Right atrium auricular region (tissue), 2 donors: ENCODE data around the gene WDFY1. TPM values are rescaled to one million over a fixed set of nuclear protein-coding genes. Genes with fewer than 3 reads are reported as not detected.

Source experiments
- DNase-seq: peaks from one replicate; pipeline ENCODE4 v3.0.0-alpha.2; 2019; ENCODE audit warnings: low spot score
- H3K27ac ChIP-seq, 2 donors: fragments of 200-600 bp; sonication (generic); 1 replicate in 1 of 2; 2 replicates in 1 of 2; pipeline ENCODE4 v1.5.1; 2016 to 2019
- H3K27me3 ChIP-seq, 2 donors: fragments of 200-600 bp; sonication (generic); one replicate each; pipeline versions ENCODE4 v1.5.1 to v1.6.0; 2017 to 2019
- H3K36me3 ChIP-seq: fragments of 200-600 bp; sonication (generic); one replicate; pipeline ENCODE4 v1.5.1; 2016
- H3K4me1 ChIP-seq, 2 donors: fragments of 200-600 bp; sonication (generic); one replicate each; pipeline versions ENCODE4 v1.5.1 to v1.6.0; 2017 to 2019
- H3K4me3 ChIP-seq, 2 donors: fragments of 200-600 bp; sonication (generic); 1 replicate in 1 of 2; 2 replicates in 1 of 2; pipeline ENCODE4 v1.5.1; 2017 to 2019; ENCODE audit warnings: mild to moderate bottlenecking in 1 of 2, moderate library complexity in 1 of 2
- H3K9me3 ChIP-seq, 2 donors: fragments of 200-600 bp; sonication (generic); one replicate each; pipeline ENCODE4 v1.5.1; 2019
- CTCF ChIP-seq, 2 donors: fragments of 200-600 bp; sonication (generic); IDR thresholded peaks; one replicate each; pipeline ENCODE4 v1.5.1; 2019; ENCODE audit warnings: antibody characterized with exemption in 2 of 2
- total RNA-seq, 2 donors: library from RNA; depleted of rRNA; stranded (reverse); fragments of >200 nt; gene quantifications; one replicate each; pipeline ENCODE4 v1.1.0, GENCODE V29; 2016

Gene WDFY1
- total RNA-seq, 2 donors from 2014 or later: 13.8 to 16.8 TPM

DNA sequence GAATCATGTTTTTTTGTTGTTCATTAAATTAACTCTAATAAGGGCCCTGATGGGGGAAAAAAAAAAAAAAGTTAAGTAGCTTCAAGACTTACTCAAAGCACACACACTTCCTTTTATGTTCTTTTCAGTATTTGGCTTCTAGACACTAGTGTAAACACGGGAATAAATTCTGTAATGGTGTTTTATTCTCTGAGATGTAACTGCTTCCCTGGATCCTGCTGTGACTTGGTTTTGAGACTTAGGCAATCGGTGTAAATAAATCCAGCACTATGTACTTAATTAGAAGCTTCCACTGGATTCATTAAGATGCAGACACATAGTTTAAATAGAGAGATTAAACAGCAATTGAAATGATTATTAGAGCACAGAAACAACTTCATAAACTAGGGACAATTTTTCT is 81.6 kb downstream of the WDFY1 start:
- Histone ChIP-seq H3K27me3 (no peaks in the 10 kb centered on the region), H3K4me1 (no peaks in the 10 kb centered on the region), H3K4me3 (no peak overlapping the region), H3K9me3 (no peaks in the 10 kb centered on the region), H3K36me3 (no peaks in the 10 kb centered on the region), H3K27ac (no peak overlapping the region)
- no peak for TF ChIP-seq CTCF (IDR thresholded peaks at IDR 0.05)
- DNase-seq: no peak

DNA sequence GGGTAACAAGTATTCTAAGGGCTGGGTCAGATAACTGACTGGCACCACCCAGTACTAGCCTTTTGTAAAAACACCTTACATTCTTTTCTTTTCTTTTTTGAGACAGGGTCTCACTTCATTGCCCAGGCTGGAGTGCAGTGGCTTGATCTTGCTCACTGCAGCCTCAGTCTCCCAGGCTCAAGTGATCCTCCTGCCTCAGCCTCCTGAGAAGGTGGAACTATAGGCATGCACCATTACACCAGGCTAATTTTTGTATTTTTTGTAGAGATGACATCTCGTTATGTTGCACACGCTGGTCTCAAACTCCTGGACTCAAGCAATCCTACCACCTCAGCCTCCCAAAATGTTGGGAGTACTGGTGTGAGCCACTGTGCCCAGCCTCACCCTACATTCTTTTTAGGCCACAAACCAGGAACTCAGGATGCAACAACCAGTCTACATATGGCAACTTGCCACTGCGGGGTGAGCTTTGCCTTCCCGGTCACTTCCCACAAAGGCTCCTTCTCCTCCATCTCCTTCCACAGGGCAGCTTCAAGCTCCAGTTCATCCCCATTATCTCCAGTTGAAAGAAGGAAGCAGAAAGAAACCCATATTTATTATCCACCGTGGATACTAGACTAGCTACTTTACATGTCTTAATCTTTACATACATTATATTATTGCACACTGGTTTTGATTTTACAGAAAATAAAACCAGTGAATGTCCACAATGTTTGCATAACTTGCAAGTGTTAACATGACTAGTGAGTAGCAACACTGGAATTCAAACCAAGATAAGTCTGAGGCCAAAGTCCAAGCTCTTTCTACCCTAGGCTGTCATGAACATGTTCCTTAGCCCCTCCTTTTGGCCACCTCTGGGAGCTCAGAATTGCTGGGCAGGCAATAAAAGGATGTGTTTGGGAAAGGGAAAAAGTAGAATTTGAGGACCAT is 84.1 kb downstream of the WDFY1 start:
- Histone ChIP-seq H3K36me3 (no peaks in the 10 kb centered on the region), H3K4me3 (no peak overlapping the region), H3K9me3 (no peaks in the 10 kb centered on the region), H3K4me1 (no peaks in the 10 kb centered on the region), H3K27me3 (no peaks in the 10 kb centered on the region), H3K27ac (no peak overlapping the region)
- no peak for DNase-seq
- no peak for TF ChIP-seq CTCF (IDR thresholded peaks at IDR 0.05)

DNA sequence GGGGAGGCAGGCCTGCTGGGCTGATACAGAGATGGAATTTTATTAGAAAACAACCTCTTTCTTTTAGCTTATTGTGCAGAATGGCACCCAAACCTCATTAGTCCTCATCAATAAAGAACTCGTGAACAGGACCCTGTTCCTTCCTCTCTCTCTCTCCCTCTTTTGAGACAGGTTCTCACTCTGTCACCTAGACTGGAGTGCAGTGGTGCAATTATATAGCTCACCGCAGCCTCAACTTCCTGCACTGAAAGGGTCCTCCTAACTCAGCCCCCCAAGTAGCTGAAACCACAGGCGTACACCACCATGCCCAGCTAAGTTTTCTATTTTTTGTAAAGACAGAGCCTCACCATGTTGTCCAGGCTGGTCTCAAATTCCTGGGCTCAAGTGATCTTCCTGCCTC is 86.1 kb downstream of the WDFY1 start:
- Histone ChIP-seq H3K27ac (no peak overlapping the region), H3K4me1 (no peaks in the 10 kb centered on the region), H3K27me3 (no peaks in the 10 kb centered on the region), H3K4me3 (no peak overlapping the region), H3K9me3 (no peaks in the 10 kb centered on the region), H3K36me3 (no peaks in the 10 kb centered on the region)
- no peak for TF ChIP-seq CTCF (IDR thresholded peaks at IDR 0.05)
- DNase-seq: no peak

DNA sequence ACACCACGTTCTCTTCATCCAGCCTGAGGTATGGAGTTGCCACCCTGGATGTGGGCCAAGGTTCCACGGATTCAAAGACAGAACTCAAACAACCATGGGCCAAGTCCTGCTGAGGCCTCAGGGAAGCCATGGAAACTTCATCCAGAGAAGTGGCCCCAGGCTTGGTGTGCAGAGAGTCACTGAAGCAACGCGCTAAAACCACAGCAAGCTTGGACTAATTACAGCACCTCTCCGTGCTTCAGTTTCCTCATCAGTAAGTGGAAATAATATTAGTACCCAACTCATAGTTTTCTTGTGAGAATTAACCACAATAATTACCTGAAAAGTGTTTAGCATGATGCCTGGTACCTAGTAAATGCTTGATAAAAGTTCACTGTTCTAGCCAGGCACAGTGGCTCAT is 88.6 kb downstream of the WDFY1 start:
- Histone ChIP-seq H3K4me1 (no peaks in the 10 kb centered on the region), H3K36me3 (no peaks in the 10 kb centered on the region), H3K9me3 (no peaks in the 10 kb centered on the region), H3K27me3 (no peaks in the 10 kb centered on the region), H3K4me3 (no peak overlapping the region), H3K27ac (no peak overlapping the region)
- no peak for TF ChIP-seq CTCF (IDR thresholded peaks at IDR 0.05)
- no peak for DNase-seq

GRCh38 chr2:223856021-223856420 is 89.1 kb downstream of the WDFY1 start:
- TF ChIP-seq CTCF (IDR thresholded peaks at IDR 0.05): no peak
- Histone ChIP-seq H3K4me1 (no peaks in the 10 kb centered on the region), H3K36me3 (no peaks in the 10 kb centered on the region)

More at GRCh38 chr2:223856021-223856420, 89.1 kb downstream of the WDFY1 start:
- no peak overlapping the region for H3K4me3 ChIP-seq
- H3K9me3 ChIP-seq: no peaks in the 10 kb centered on the region
- no peak for DNase-seq
- no peaks in the 10 kb centered on the region for H3K27me3 ChIP-seq
- H3K27ac ChIP-seq: no peak overlapping the region
